HEK293 (cell line): ENCODE measurements around the gene FAM184A.

Experiments used
- KLF1 ChIP-seq: fragments of 450-650 bp; formaldehyde crosslinking; IDR thresholded peaks from 2 replicates; pipeline ENCODE4 v1.5.1; 2016; ENCODE audit warnings: missing biosample characterization, missing genetic modification characterization
- MEIS1 ChIP-seq: sonication (generic); formaldehyde crosslinking; IDR thresholded peaks from 2 replicates; pipeline ENCODE4 v1.8.1; 2022; ENCODE audit warnings: missing genetic modification reagents, mild to moderate bottlenecking, borderline replicate concordance
- SETDB1 ChIP-seq: IDR thresholded peaks from one replicate; pipeline ENCODE4 v1.6.1; 2017; ENCODE audit warnings: mild to moderate bottlenecking, low read length, moderate library complexity, mixed read lengths; ENCODE audit not compliant: insufficient read length
- ZNF416 ChIP-seq: fragments of 450-650 bp; formaldehyde crosslinking; IDR thresholded peaks from 2 replicates; pipeline ENCODE4 v1.5.1; 2016; ENCODE audit warnings: missing biosample characterization, missing genetic modification characterization
- ZNF548 ChIP-seq: fragments of 450-650 bp; formaldehyde crosslinking; IDR thresholded peaks from 2 replicates; pipeline ENCODE4 v1.5.1; 2016; ENCODE audit warnings: missing biosample characterization, missing genetic modification characterization
- ZNF660 ChIP-seq: fragments of 450-650 bp; IDR thresholded peaks from 2 replicates; pipeline ENCODE4 v1.5.1; 2018; ENCODE audit warnings: missing biosample characterization, mild to moderate bottlenecking, missing genetic modification characterization
- TF ChIP-seq, protein P1 (sequence below): fragments of 450-650 bp; formaldehyde crosslinking; IDR thresholded peaks from 2 replicates; pipeline ENCODE4 v1.5.1; 2016; ENCODE audit warnings: missing biosample characterization, missing genetic modification characterization
- TF ChIP-seq, protein P2 (sequence below): fragments of 450-650 bp; formaldehyde crosslinking; IDR thresholded peaks from 2 replicates; pipeline ENCODE4 v1.5.1; 2016; ENCODE audit warnings: missing biosample characterization, missing genetic modification characterization
- TF ChIP-seq, protein P3 (sequence below): fragments of 450-650 bp; IDR thresholded peaks from 2 replicates; pipeline ENCODE4 v1.5.1; 2018; ENCODE audit warnings: missing biosample characterization, mild to moderate bottlenecking, missing genetic modification characterization

DNA sequence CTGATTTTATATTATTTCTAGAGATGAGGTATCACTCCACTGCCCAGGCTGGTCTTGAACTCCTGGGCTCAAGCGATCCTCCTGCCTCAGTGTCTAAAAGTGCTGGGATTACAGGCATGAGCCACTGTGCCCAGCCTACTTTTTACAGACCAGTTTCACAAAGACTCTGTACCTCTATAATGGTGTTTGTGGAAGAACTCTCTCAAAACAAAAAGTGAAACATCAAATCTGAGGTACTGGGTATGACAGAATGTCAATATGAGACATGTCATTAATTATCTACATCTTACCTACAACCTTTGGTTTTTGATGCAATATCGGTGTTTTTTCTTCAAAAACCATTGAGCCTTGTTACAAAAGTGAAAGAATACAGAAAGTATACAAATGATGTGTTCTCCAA lies 94.1 kb downstream of the FAM184A start:
- TF ChIP-seq, protein P1, sequence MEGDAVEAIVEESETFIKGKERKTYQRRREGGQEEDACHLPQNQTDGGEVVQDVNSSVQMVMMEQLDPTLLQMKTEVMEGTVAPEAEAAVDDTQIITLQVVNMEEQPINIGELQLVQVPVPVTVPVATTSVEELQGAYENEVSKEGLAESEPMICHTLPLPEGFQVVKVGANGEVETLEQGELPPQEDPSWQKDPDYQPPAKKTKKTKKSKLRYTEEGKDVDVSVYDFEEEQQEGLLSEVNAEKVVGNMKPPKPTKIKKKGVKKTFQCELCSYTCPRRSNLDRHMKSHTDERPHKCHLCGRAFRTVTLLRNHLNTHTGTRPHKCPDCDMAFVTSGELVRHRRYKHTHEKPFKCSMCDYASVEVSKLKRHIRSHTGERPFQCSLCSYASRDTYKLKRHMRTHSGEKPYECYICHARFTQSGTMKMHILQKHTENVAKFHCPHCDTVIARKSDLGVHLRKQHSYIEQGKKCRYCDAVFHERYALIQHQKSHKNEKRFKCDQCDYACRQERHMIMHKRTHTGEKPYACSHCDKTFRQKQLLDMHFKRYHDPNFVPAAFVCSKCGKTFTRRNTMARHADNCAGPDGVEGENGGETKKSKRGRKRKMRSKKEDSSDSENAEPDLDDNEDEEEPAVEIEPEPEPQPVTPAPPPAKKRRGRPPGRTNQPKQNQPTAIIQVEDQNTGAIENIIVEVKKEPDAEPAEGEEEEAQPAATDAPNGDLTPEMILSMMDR (tag by site-specific recombination), result no peak
- no peak for TF ChIP-seq MEIS1 (CRISPR knock-in tag)
- no peak for TF ChIP-seq ZNF548 (tag by site-specific recombination)
- no peak for TF ChIP-seq ZNF416
- TF ChIP-seq KLF1, result no peak
- TF ChIP-seq, protein P2, sequence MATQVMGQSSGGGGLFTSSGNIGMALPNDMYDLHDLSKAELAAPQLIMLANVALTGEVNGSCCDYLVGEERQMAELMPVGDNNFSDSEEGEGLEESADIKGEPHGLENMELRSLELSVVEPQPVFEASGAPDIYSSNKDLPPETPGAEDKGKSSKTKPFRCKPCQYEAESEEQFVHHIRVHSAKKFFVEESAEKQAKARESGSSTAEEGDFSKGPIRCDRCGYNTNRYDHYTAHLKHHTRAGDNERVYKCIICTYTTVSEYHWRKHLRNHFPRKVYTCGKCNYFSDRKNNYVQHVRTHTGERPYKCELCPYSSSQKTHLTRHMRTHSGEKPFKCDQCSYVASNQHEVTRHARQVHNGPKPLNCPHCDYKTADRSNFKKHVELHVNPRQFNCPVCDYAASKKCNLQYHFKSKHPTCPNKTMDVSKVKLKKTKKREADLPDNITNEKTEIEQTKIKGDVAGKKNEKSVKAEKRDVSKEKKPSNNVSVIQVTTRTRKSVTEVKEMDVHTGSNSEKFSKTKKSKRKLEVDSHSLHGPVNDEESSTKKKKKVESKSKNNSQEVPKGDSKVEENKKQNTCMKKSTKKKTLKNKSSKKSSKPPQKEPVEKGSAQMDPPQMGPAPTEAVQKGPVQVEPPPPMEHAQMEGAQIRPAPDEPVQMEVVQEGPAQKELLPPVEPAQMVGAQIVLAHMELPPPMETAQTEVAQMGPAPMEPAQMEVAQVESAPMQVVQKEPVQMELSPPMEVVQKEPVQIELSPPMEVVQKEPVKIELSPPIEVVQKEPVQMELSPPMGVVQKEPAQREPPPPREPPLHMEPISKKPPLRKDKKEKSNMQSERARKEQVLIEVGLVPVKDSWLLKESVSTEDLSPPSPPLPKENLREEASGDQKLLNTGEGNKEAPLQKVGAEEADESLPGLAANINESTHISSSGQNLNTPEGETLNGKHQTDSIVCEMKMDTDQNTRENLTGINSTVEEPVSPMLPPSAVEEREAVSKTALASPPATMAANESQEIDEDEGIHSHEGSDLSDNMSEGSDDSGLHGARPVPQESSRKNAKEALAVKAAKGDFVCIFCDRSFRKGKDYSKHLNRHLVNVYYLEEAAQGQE (tag by site-specific recombination), result no peak
- TF ChIP-seq, protein P3, sequence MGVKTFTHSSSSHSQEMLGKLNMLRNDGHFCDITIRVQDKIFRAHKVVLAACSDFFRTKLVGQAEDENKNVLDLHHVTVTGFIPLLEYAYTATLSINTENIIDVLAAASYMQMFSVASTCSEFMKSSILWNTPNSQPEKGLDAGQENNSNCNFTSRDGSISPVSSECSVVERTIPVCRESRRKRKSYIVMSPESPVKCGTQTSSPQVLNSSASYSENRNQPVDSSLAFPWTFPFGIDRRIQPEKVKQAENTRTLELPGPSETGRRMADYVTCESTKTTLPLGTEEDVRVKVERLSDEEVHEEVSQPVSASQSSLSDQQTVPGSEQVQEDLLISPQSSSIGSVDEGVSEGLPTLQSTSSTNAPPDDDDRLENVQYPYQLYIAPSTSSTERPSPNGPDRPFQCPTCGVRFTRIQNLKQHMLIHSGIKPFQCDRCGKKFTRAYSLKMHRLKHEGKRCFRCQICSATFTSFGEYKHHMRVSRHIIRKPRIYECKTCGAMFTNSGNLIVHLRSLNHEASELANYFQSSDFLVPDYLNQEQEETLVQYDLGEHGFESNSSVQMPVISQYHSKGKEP (tag by site-specific recombination), result no peak
- TF ChIP-seq SETDB1, result no peak
- no peak for TF ChIP-seq ZNF660 (tag by site-specific recombination)
